Retinal pigment epithelial cell (primary cell): ENCODE data around the gene PTPRA.

Experiments
- DNase-seq: peaks from one replicate; pipeline ENCODE4 v3.0.0-alpha.2; 2010; ENCODE audit warnings: low read depth
- H3K4me3 ChIP-seq: 2 replicates; pipeline ENCODE4 v1.5.1; 2011; ENCODE audit warnings: mild to moderate bottlenecking, low read length, control low read depth, moderate library complexity
- CTCF ChIP-seq: conservative IDR thresholded peaks from 2 replicates; pipeline ENCODE4 v1.5.1; 2011; ENCODE audit warnings: low read depth, low read length, control low read depth, inconsistent platforms

Gene PTPRA

GRCh38 chr20:2899243-2899642 lies 26.0 kb downstream of the PTPRA start:
- no peak for TF ChIP-seq CTCF
- H3K4me3 ChIP-seq: no peak overlapping the region
- no peak for DNase-seq

GRCh38 chr20:2900845-2901592 lies 27.7 kb downstream of the PTPRA start:
- no peak for DNase-seq
- no peak overlapping the region for H3K4me3 ChIP-seq
- TF ChIP-seq CTCF: no peak

GRCh38 chr20:2902291-2902690 lies 29.0 kb downstream of the PTPRA start:
- no peak for DNase-seq
- no peak for TF ChIP-seq CTCF

DNA sequence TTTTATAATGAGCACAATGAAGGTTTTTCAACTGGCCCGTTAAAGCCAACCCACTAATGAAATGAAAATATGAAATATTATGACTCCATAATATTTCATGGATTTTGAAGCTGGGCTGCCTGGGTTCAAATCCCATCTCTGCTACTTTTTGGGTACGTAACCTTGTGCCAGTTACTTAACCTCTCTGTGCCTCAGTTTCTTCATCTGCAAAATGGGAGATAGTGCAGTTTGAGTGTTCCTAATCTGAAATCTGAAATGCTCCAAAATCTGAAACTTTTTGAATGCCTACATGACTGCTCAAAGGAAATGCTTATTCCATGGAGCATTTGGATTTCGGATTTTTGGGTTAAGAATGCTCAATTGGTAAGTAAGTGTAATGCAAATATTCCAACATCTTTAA lies 29.5 kb downstream of the PTPRA start:
- DNase-seq: no peak
- TF ChIP-seq CTCF: no peak
- no peak overlapping the region for H3K4me3 ChIP-seq

More at GRCh38 chr20:2902291-2902690, 29.0 kb downstream of the PTPRA start:
- H3K4me3 ChIP-seq: no peak overlapping the region

DNA sequence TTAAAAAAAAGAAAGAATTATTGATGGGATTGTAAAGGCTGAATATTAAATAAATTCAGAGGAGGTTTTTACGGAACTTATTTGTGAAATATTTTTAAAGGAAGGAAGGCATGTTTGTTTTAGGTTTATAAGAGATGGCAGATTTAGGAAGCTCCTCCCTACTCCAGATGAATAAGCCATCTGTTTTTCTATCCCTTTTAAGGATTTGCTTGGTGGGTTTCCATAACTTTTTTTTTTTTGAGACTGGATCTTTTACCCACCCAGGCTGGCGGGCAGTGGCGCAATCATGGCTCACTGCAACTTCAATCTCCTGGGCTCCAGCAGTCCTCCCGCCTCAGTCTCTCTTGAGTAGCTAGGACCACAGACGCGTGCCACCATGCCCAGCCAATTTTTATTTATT lies 30.4 kb downstream of the PTPRA start:
- no peak for DNase-seq
- H3K4me3 ChIP-seq: no peak overlapping the region
- no peak for TF ChIP-seq CTCF

DNA sequence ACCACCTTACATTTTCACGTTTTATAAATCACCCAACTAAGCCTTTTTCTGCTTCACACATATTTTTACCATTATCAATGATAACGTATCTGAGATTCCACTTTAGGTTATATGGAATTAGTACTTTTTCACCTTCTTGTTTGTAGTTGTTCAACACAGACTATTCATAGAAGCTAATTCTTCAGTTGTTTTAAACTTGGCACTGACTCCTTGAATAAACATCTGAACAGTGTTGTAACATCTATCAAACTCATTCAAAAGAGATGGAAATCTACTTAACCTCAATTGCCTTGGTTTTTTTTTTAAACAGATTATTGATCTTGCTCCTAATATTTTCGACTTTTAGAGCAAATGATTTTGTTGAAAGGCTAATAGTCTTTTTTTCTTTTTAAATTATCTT lies 34.2 kb downstream of the PTPRA start:
- H3K4me3 ChIP-seq: no peak overlapping the region
- no peak for TF ChIP-seq CTCF

DNA sequence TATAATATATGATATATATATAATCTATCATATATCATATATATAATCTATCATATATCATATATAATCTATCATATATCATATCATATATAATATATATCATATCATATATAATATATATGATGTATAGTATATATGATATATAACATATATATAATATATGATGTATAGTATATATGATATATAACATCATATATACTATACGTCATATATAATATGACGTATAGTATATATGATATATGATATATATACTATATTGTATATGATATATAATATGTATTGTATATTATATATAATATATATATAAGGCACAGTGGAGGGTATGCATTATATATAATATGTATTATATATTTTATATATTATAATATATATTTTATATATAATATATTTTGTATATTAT lies 36.7 kb downstream of the PTPRA start:
- TF ChIP-seq CTCF: no peak
- no peak for DNase-seq

More for the DNA sequence above, 34.2 kb downstream of the PTPRA start:
- no peak for DNase-seq

More for the DNA sequence above, 36.7 kb downstream of the PTPRA start:
- no peak overlapping the region for H3K4me3 ChIP-seq
